Lower lobe of right lung (tissue), 2 donors: ENCODE measurements around the gene WFIKKN2. TPM values are rescaled to one million over a fixed set of nuclear protein-coding genes. Genes with fewer than 3 reads are reported as not detected.
"Not testable (repeated sequence)": the region's sequence is repeated elsewhere in the genome, so short reads cannot be mapped to it uniquely, and the experiment has no call there.

Experiments
- ATAC-seq, 2 donors: fragments of 200-7000 bp; cut with Tn5 transposase; one replicate each; pipeline ENCODE4 v1.9.1; 2020 to 2022; ENCODE audit warnings: mild to moderate bottlenecking in 2 of 2, moderate library complexity in 2 of 2
- DNase-seq: peaks from one replicate; pipeline ENCODE4 v3.0.0-alpha.2; 2020
- H3K27ac ChIP-seq: fragments of 200-600 bp; one replicate; pipeline ENCODE4 v1.8.0; 2022
- H3K27me3 ChIP-seq: fragments of 200-600 bp; one replicate; pipeline ENCODE4 v1.8.0; 2022; ENCODE audit warnings: low read depth
- H3K36me3 ChIP-seq: fragments of 200-600 bp; one replicate; pipeline ENCODE4 v1.8.0; 2022; ENCODE audit warnings: mild to moderate bottlenecking
- H3K4me1 ChIP-seq: fragments of 200-600 bp; one replicate; pipeline ENCODE4 v1.8.0; 2022
- H3K4me3 ChIP-seq: fragments of 200-600 bp; one replicate; pipeline ENCODE4 v1.8.0; 2022; ENCODE audit warnings: mild to moderate bottlenecking
- H3K9me3 ChIP-seq: fragments of 200-600 bp; one replicate; pipeline ENCODE4 v1.8.0; 2022
- intact Hi-C: fragments of 100-400 bp; cut with DNase I; formaldehyde crosslinking; loops from one replicate; pipeline ENCODE4 v1.11.0; 2022
- total RNA-seq: library from RNA; stranded (reverse); fragmentation: NEBNext Ultra II Directional; extraction: Animal tissue kit (Norgen Biotek cat#: 25700); gene quantifications from one replicate; pipeline ENCODE4 v1.2.1, GENCODE V29; 2021
- TF ChIP-seq, protein P1 (sequence below): fragments of 200-600 bp; IDR thresholded peaks from one replicate; pipeline ENCODE4 v1.8.0; 2022; ENCODE audit warnings: antibody characterized with exemption, mild to moderate bottlenecking
- donor health status: DM: no; HTN: yes; CAD: no; lungs with severe emphysema.

Gene WFIKKN2
- total RNA-seq, 1 donor from 2014 or later, result 0.35 TPM

DNA sequence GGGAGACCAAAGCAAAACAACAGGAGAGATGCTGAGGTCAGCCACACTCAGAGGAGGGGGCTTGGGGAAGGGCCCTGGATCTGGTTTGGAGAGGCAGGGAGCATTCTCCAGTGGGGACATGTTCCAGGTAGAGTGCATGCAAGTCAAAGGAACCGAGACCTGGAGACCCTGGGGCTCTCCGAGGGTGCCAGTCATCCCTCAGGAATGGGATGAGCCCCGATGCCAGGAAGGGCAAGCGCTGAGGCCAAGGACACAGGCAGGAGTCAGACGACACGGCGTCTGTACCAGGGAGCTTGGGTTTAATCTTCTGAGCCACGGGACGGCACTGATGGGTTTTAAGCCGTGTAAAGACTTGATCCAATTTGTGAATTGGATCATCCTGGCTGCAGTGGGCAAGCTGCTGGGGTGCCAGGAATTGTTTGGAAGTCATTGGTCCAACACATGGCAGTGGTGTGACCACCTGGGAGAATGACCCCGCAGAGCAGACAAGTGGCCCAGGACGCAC is 35.1 kb upstream of the WFIKKN2 start:
- no peaks in the 10 kb centered on the region for H3K27me3 ChIP-seq
- no peak overlapping the region for H3K4me3 ChIP-seq
- no peaks in the 10 kb centered on the region for H3K4me1 ChIP-seq
- TF ChIP-seq, protein P1, sequence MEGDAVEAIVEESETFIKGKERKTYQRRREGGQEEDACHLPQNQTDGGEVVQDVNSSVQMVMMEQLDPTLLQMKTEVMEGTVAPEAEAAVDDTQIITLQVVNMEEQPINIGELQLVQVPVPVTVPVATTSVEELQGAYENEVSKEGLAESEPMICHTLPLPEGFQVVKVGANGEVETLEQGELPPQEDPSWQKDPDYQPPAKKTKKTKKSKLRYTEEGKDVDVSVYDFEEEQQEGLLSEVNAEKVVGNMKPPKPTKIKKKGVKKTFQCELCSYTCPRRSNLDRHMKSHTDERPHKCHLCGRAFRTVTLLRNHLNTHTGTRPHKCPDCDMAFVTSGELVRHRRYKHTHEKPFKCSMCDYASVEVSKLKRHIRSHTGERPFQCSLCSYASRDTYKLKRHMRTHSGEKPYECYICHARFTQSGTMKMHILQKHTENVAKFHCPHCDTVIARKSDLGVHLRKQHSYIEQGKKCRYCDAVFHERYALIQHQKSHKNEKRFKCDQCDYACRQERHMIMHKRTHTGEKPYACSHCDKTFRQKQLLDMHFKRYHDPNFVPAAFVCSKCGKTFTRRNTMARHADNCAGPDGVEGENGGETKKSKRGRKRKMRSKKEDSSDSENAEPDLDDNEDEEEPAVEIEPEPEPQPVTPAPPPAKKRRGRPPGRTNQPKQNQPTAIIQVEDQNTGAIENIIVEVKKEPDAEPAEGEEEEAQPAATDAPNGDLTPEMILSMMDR, result no peak
- intact Hi-C loops, result no loop called here
- DNase-seq (no peak), ATAC-seq (no peak)
- H3K9me3 ChIP-seq, result no peaks in the 10 kb centered on the region
- no peaks in the 10 kb centered on the region for H3K36me3 ChIP-seq
- H3K27ac ChIP-seq, result no peak overlapping the region

DNA sequence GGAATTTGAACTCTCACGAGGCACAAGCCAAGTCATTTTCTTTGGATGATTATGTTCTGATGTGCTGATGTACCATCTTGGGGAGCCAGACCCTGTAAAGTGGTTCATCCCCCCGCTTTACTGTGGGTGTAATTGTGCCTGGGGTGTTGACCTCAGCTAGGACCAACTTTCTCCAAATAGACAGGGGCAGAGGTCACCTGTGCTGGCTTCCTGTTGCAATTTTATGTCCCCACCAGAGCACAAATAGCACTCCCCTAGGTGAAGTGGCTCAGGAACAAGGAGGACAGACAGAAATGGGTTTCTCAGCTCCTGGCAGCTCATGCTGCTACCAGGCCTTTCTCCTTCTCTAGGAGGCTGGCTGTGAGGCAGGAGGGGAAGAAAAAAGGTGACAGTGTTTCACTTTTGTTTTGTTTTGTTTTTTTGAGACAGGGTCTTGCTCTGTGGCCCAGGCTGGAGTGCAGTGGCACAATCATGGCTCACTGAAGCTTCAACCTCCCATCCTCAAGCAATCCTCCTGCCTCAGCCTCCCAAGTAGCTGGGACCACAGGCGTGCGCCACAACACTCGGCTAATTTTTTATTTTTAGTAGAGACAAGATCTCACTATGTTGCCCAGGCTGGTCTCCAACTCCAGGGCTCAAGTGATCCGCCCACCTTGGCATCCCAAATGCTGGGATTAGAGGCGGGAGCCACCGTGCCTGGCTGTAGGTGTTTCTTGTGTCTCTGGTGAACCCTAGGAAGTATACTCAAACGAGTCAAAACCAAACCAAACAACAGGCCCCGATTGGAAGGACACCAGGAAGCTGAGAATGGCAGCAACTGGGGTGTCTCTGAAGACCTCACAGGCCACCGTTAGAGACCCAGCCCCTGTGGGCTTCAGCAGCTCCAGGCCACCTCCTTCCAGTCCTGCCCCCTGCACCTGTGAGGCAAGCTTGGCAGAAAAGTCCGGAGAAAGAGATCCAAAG is 32.5 kb upstream of the WFIKKN2 start:
- intact Hi-C loops, result no loop called here
- no peaks in the 10 kb centered on the region for H3K36me3 ChIP-seq
- ATAC-seq, result no peak

DNA sequence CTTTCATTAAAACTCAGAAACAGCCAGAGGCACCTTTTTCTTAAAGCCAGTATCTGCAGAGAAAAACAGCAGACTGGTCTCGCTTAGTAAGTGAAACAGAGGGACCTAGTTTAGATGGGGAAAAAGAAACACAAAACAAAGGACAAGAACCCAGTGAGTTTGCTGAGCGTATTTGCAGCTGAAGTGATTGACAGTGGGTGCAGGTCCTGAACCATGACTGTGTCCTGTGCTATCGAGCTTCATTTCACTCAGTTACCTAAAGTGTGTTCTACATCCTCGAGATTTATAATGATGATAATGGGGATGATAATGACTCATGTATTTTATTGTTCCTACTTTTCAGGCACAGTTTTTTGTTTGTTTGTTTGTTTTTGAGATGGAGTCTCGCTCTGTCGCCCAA is 31.7 kb upstream of the WFIKKN2 start:
- no peak overlapping the region for H3K27ac ChIP-seq
- H3K36me3 ChIP-seq, result no peaks in the 10 kb centered on the region
- H3K9me3 ChIP-seq, result no peaks in the 10 kb centered on the region
- H3K27me3 ChIP-seq, result no peaks in the 10 kb centered on the region
- intact Hi-C loops, result no loop called here
- no peak for DNase-seq
- no peaks in the 10 kb centered on the region for H3K4me1 ChIP-seq
- ATAC-seq, result no peak
- H3K4me3 ChIP-seq, result no peak overlapping the region
- TF ChIP-seq, protein P1, result no peak

More for the DNA sequence above, 32.5 kb upstream of the WFIKKN2 start:
- Histone ChIP-seq H3K27me3 (no peaks in the 10 kb centered on the region), H3K4me3 (no peak overlapping the region), H3K4me1 (no peaks in the 10 kb centered on the region), H3K27ac (no peak overlapping the region), H3K9me3 (no peaks in the 10 kb centered on the region)
- TF ChIP-seq, protein P1, result no peak
- no peak for DNase-seq

DNA sequence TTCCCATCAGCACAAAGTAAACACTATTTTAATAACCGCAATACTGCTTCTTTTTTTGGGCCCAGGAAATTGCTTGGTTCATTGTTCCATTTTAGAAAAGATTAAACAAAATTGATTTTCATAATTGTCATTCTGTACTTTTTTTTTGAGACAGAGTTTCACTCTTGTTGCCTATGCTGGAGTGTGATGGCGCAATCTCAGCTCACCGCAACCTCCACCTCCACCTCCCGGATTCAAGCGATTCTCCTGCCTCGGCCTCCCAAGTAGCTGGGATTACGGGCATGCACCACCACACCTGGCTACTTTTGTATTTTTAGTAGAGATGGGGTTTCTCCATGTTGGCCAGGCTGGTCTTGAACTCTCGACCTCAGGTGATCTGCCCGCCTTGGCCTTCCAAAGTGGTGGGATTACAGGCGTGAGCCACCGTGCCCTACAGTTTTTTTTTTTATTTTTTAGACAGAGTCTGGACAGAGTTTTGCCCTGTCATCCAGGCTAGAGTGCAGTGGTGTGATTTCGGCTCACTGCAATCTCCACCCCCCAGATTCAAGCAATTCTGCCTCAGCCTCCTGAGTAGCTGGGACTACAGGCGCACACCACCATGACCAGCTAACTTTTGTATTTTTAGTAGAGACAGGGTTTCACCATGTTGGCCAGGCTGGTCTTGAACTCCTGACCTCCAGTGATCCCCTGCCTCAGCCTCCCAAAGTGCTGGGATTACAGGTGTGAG is 30.5 kb upstream of the WFIKKN2 start:
- DNase-seq, intact Hi-C loops, H3K4me1 ChIP-seq, H3K36me3 ChIP-seq, ATAC-seq, H3K9me3 ChIP-seq, H3K4me3 ChIP-seq, H3K27me3 ChIP-seq, H3K27ac ChIP-seq: not testable (repeated sequence)

DNA sequence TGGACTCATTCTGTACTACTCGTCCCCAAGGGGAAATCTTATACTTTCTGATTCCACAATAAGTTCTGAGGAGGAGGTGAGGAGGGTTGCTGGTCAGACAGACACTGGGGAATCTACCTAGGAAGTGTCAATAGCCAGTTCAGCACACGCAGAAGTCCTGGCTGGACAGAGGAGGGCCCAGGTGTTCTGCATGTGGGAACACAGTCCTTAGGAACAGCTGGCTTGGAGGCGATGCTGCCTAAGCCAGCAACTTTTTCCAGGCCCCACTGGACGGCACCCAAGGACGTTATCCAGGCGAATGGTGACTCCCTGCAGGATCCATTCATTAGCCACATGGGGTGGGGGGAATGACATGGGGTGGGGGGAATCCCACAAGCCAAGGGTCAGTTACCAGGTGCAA is 29.9 kb upstream of the WFIKKN2 start:
- no peaks in the 10 kb centered on the region for H3K27me3 ChIP-seq
- ATAC-seq, result no peak
- H3K27ac ChIP-seq, result no peak overlapping the region

More for the DNA sequence above, 29.9 kb upstream of the WFIKKN2 start:
- no peak overlapping the region for H3K4me3 ChIP-seq
- TF ChIP-seq, protein P1, result no peak
- no peaks in the 10 kb centered on the region for H3K4me1 ChIP-seq
- no peak for DNase-seq
- intact Hi-C loops, result no loop called here
- no peaks in the 10 kb centered on the region for H3K9me3 ChIP-seq
- no peaks in the 10 kb centered on the region for H3K36me3 ChIP-seq
